ENCODE measurements around the gene KCNQ2. TPM values are rescaled to one million over a fixed set of nuclear protein-coding genes. Genes with fewer than 3 reads are reported as not detected.

KCNQ2 gene
- total RNA-seq, 1 experiment from 2014 or later = 0.38 TPM

- DNase-seq = no peak
- intact Hi-C loops (cut with micrococcal nuclease; ENCODE audit: unreplicated experiment) = no loop called here
- Mint-ChIP-seq H3K4me1 (ENCODE audit: low read depth, unreplicated experiment) (no peaks in the 10 kb centered on the region), H3K9me3 (ENCODE audit: low read depth, unreplicated experiment) (peaks cover 7% of the 10 kb centered on the region), H3K4me3 (ENCODE audit: low read depth, unreplicated experiment) (no peak overlapping the region), H3K27me3 (ENCODE audit: unreplicated experiment) (no peaks in the 10 kb centered on the region), H3K27ac (ENCODE audit: unreplicated experiment) (no peak overlapping the region), H3K36me3 (ENCODE audit: insufficient read depth, unreplicated experiment) (peaks cover 77% of the 10 kb centered on the region)
- no TSS peak for BruUV-seq (replicated peaks)
- CTCF ChIA-PET = interaction anchor here (0.6 to 0.7 kb wide), 2 partner anchors 12 to 15 kb away, joined by 3 to 5 read pairs; no protein-coding TSS in a partner anchor
- TF ChIP-seq CTCF (IDR thresholded peaks at IDR 0.05; ENCODE audit: unreplicated experiment) = no peak
Measured at GRCh38 chr20:63493563-63494020, 21.1 kb upstream of the KCNQ2 start.

- Mint-ChIP-seq H3K27ac (ENCODE audit: unreplicated experiment) (no peak overlapping the region), H3K4me1 (ENCODE audit: low read depth, unreplicated experiment) (no peaks in the 10 kb centered on the region), H3K9me3 (ENCODE audit: low read depth, unreplicated experiment) (peaks cover 7% of the 10 kb centered on the region), H3K36me3 (ENCODE audit: insufficient read depth, unreplicated experiment) (peaks cover 73% of the 10 kb centered on the region), H3K4me3 (ENCODE audit: low read depth, unreplicated experiment) (no peak overlapping the region), H3K27me3 (ENCODE audit: unreplicated experiment) (no peaks in the 10 kb centered on the region)
- CTCF ChIA-PET = interaction anchor here (0.5 to 0.6 kb wide), 3 partner anchors 9 to 131 kb away, joined by 3 to 5 read pairs (median 5); no protein-coding TSS in a partner anchor
- no TSS peak for BruUV-seq (replicated peaks)
- intact Hi-C loops (cut with micrococcal nuclease; ENCODE audit: unreplicated experiment) = no loop called here
- TF ChIP-seq CTCF (IDR thresholded peaks at IDR 0.05; ENCODE audit: unreplicated experiment) = no peak
- DNase-seq = no peak
Measured at GRCh38 chr20:63492982-63493381, 20.5 kb upstream of the KCNQ2 start.

GRCh38 chr20:63492518-63492917, 20.1 kb upstream of the KCNQ2 start:
- Mint-ChIP-seq H3K9me3 (ENCODE audit: low read depth, unreplicated experiment) (peaks cover 7% of the 10 kb centered on the region), H3K27me3 (ENCODE audit: unreplicated experiment) (no peaks in the 10 kb centered on the region), H3K4me3 (ENCODE audit: low read depth, unreplicated experiment) (no peak overlapping the region), H3K4me1 (ENCODE audit: low read depth, unreplicated experiment) (no peaks in the 10 kb centered on the region), H3K36me3 (ENCODE audit: insufficient read depth, unreplicated experiment) (peaks cover 70% of the 10 kb centered on the region), H3K27ac (ENCODE audit: unreplicated experiment) (no peak overlapping the region)
- DNase-seq = no peak
- no TSS peak for BruUV-seq (replicated peaks)
- intact Hi-C loops (cut with micrococcal nuclease; ENCODE audit: unreplicated experiment) = no loop called here
- CTCF ChIA-PET = interaction anchor here (0.5 to 0.6 kb wide), 2 partner anchors 9 to 130 kb away, joined by 3 to 5 read pairs; no protein-coding TSS in a partner anchor
- TF ChIP-seq CTCF (IDR thresholded peaks at IDR 0.05; ENCODE audit: unreplicated experiment) = no peak

GRCh38 chr20:63491635-63492230, 19.3 kb upstream of the KCNQ2 start:
- peaks cover 7% of the 10 kb centered on the region for H3K9me3 Mint-ChIP-seq (ENCODE audit: low read depth, unreplicated experiment)
- no peak for DNase-seq
- intact Hi-C loops (cut with micrococcal nuclease; ENCODE audit: unreplicated experiment) = no loop called here
- no peak overlapping the region for H3K27ac Mint-ChIP-seq (ENCODE audit: unreplicated experiment)
- no peaks in the 10 kb centered on the region for H3K27me3 Mint-ChIP-seq (ENCODE audit: unreplicated experiment)
- H3K36me3 Mint-ChIP-seq (ENCODE audit: insufficient read depth, unreplicated experiment) = peaks cover 70% of the 10 kb centered on the region
- BruUV-seq (replicated peaks) = no TSS peak
- CTCF ChIA-PET = no interaction called here
- H3K4me1 Mint-ChIP-seq (ENCODE audit: low read depth, unreplicated experiment) = no peaks in the 10 kb centered on the region
- no peak for TF ChIP-seq CTCF (IDR thresholded peaks at IDR 0.05; ENCODE audit: unreplicated experiment)
- H3K4me3 Mint-ChIP-seq (ENCODE audit: low read depth, unreplicated experiment) = no peak overlapping the region
